Skeletal muscle satellite cell (primary cell): ENCODE measurements around the gene ZNF516.

Source experiments
- H3K27me3 ChIP-seq: 2 replicates; pipeline ENCODE4 v1.7.0; 2013; ENCODE audit warnings: low read length; ENCODE audit not compliant: control insufficient read depth, insufficient read depth
- H3K36me3 ChIP-seq: 2 replicates; pipeline ENCODE4 v1.7.0; 2013; ENCODE audit warnings: mild to moderate bottlenecking, control low read depth, low read length; ENCODE audit not compliant: insufficient read depth
- H3K4me1 ChIP-seq: 2 replicates; pipeline ENCODE4 v1.7.0; 2013; ENCODE audit warnings: low read length; ENCODE audit not compliant: control insufficient read depth, insufficient read depth
- H3K4me2 ChIP-seq: 2 replicates; pipeline ENCODE4 v1.7.0; 2013; ENCODE audit warnings: mild to moderate bottlenecking, low read length
- H3K4me3 ChIP-seq: 2 replicates; pipeline ENCODE4 v1.7.0; 2013; ENCODE audit warnings: low read length
- H3K9ac ChIP-seq: 2 replicates; pipeline ENCODE4 v1.7.0; 2013; ENCODE audit warnings: mild to moderate bottlenecking, low read depth, low read length, moderate library complexity
- H3K9me3 ChIP-seq: replicated peaks from 2 replicates; pipeline ENCODE4 v1.7.0; 2013; ENCODE audit warnings: mild to moderate bottlenecking, control low read depth, low read length

Gene ZNF516

GRCh38 chr18:76395609-76396008, 99.4 kb downstream of the ZNF516 start:
- H3K9me3 ChIP-seq = no peaks in the 10 kb centered on the region
- no peaks in the 10 kb centered on the region for H3K36me3 ChIP-seq
- no peak overlapping the region for H3K4me3 ChIP-seq
- no peaks in the 10 kb centered on the region for H3K27me3 ChIP-seq
- no peaks in the 10 kb centered on the region for H3K4me1 ChIP-seq
- no peak overlapping the region for H3K9ac ChIP-seq
- H3K4me2 ChIP-seq = no peak overlapping the region

DNA sequence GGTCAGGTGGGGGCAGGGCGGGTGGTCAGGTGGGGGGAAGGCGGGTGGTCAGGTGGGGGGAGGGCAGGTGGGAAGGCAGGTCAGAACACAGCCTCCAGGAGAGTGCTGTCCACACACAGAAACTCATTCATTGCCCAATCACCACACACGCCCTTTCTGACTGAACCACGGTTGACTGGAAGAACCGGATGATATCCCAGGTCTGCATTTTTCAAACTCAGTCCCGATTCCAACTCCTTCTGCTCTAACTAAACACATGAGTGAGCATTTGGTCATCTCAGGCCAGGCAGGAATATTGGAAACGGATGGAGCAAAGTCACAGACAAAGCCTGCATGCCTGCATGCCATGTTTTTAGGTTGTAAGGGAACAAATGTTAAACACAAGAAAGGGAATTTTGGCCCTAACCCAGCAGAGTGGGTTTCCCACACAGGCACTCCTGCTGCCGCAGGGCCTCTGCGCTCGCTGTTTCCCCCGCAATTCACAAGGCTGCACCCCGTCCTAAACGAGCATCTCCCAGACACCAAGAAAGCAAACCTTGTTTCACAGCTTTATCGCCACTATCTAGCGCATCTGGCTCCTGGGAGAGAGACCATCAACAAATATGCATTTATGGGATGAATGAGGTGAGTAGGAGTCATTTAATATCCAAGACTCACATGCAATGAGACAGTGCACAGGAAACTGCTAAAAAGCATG, 100.1 kb downstream of the ZNF516 start:
- Histone ChIP-seq H3K27me3 (no peaks in the 10 kb centered on the region), H3K9ac (no peak overlapping the region), H3K4me2 (no peak overlapping the region), H3K9me3 (no peaks in the 10 kb centered on the region), H3K4me1 (no peaks in the 10 kb centered on the region), H3K36me3 (no peaks in the 10 kb centered on the region), H3K4me3 (no peak overlapping the region)

DNA sequence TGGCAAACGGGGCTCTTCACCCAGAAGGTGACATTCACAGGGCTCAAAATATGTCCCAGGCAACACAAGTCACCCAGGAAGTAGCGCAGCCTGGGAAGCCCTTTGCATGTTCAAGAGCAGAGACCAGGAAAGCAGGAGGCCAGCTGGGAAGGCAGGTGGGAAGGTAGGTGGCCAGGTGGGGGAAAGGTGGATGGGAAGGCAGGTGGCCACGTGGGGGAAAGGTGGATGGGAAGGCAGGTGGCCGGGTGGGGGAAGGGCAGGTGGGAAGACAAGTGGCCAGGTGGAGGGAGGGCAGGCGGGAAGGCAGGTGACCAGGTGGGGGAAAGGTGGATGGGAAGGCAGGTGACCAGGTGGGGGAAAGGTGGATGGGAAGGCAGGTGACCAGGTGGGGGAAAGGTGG, 102.7 kb downstream of the ZNF516 start:
- Histone ChIP-seq H3K9ac (no peak overlapping the region), H3K4me3 (no peak overlapping the region), H3K4me1 (peaks cover 7% of the 10 kb centered on the region), H3K27me3 (no peaks in the 10 kb centered on the region), H3K9me3 (no peaks in the 10 kb centered on the region), H3K36me3 (no peaks in the 10 kb centered on the region), H3K4me2 (no peak overlapping the region)

DNA sequence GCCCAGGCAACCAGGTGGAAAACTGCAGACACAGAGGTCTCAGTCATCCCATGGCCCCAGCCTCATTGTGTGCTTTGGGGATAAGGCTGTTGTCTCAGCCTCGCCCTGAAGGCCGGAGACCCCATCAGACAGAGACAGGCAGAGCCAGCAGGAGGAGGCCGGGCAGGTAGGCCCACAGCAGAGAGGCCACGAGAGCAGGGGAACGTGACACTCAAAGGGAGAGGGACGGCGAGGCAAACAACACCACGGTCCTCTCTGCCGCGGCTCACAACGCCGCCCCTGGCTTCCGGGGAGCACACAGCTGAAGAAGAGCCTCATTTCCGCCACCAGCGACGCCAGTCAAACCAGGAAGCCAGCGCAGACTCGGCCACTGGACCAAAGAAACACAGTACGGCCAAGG, 103.3 kb downstream of the ZNF516 start:
- Histone ChIP-seq H3K4me1 (peaks cover 7% of the 10 kb centered on the region), H3K4me3 (no peak overlapping the region), H3K27me3 (no peaks in the 10 kb centered on the region), H3K9me3 (no peaks in the 10 kb centered on the region), H3K4me2 (no peak overlapping the region), H3K9ac (no peak overlapping the region), H3K36me3 (no peaks in the 10 kb centered on the region)

DNA sequence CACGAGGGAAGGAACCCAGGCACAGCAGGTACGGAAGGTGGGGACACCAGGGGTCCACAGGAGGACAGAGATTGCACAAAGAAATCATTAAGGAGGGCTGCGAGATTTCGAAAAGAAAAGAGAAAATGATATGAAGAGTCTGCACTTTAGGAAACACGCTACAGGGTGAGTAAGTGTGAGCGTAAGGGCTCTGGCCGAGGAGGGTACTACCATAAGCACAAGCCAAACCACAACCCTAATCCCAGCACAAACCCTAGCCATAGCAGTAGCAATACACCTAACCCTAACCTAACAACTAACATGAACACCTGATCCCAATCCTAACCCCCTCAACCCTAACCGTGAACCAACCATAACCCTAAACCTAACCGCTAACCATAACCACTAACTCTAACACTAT, 104.0 kb downstream of the ZNF516 start:
- Histone ChIP-seq H3K36me3 (no peaks in the 10 kb centered on the region), H3K4me1 (peaks cover 7% of the 10 kb centered on the region), H3K27me3 (no peaks in the 10 kb centered on the region), H3K9me3 (no peaks in the 10 kb centered on the region), H3K4me3 (no peak overlapping the region), H3K4me2 (no peak overlapping the region), H3K9ac (no peak overlapping the region)

DNA sequence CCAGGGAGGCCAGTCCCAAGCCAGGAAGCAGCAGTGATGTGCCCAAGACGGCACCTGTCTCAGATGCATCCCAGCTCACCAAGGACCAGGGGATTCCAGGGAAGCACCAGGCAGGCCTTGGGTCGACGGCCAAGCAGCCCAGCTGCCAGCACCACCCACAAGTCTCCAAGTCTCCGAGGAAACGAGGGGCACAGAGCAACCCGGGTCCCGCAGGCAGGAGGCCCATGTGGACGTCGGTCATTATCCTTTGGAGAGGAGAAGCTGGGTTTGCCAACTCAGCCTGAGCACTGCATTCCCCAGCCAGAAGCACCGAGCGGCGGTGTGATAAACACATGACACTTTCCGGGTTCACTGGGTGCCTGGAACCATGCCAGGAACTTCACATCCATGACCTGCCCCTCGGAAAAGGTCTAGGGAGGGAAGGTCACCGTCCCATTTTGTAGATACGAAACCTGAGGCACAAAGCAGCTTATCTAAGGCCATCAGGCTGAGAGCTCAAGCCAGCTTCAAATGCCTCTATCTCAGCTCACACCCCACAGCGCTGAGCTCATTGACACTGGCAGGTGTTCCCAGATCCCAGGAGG, 104.5 kb downstream of the ZNF516 start:
- Histone ChIP-seq H3K9ac (no peak overlapping the region), H3K9me3 (no peaks in the 10 kb centered on the region), H3K4me1 (peaks cover 7% of the 10 kb centered on the region), H3K4me3 (no peak overlapping the region), H3K36me3 (no peaks in the 10 kb centered on the region), H3K27me3 (no peaks in the 10 kb centered on the region), H3K4me2 (no peak overlapping the region)

GRCh38 chr18:76389716-76390115, 105.3 kb downstream of the ZNF516 start:
- Histone ChIP-seq H3K9me3 (no peaks in the 10 kb centered on the region), H3K4me3 (no peak overlapping the region), H3K36me3 (no peaks in the 10 kb centered on the region), H3K4me1 (peaks cover 7% of the 10 kb centered on the region), H3K9ac (no peak overlapping the region), H3K27me3 (no peaks in the 10 kb centered on the region), H3K4me2 (no peak overlapping the region)

DNA sequence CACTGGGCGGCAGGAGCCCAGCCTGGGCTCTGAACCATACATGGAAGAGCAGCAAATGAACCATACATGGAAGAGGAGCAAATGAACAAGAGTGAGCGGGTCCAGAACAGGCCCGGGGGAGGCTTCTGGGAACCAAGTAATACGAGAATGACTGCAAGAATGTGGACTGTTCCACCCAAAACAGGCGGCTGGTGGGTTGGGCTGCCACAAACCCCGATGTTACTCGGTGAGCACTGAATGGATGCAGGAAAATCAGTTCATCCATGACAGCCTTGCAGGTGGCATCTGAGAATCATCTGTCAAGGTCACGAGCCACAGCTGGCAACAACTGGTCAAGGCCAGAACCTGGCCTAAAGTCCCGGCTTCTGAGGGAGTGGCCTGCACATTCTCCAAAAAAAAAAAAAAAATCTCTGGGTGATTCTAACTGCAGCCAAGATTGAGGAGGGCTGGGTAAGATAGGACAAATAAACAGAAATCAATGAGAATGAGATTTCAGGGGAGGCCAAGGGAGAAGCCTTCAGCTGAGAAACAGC, 106.1 kb downstream of the ZNF516 start:
- Histone ChIP-seq H3K9me3 (no peaks in the 10 kb centered on the region), H3K27me3 (no peaks in the 10 kb centered on the region), H3K4me2 (no peak overlapping the region), H3K4me3 (no peak overlapping the region), H3K4me1 (peaks cover 7% of the 10 kb centered on the region), H3K36me3 (no peaks in the 10 kb centered on the region), H3K9ac (no peak overlapping the region)

DNA sequence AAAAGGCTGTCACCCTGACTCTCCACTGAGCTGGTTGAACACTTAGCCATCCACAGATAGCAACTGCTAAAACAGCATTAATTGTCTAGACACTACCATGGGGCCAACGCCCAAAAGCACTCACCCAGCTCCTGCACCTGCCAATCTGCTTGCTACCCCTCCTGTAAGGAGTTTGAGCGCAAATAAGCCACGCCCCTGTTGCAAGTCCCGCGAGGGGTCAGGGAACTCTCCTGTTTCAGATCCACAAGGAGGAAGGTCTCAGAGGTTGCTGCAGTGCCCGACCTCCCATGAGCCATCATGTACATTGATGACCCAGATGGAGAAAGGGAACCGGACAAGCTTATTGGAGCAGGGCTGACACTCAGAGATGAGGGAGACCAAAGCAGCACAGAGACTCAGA, 106.8 kb downstream of the ZNF516 start:
- Histone ChIP-seq H3K4me2 (no peak overlapping the region), H3K9me3 (no peaks in the 10 kb centered on the region), H3K4me1 (peaks cover 7% of the 10 kb centered on the region), H3K36me3 (no peaks in the 10 kb centered on the region), H3K4me3 (no peak overlapping the region), H3K9ac (no peak overlapping the region), H3K27me3 (no peaks in the 10 kb centered on the region)

GRCh38 chr18:76387608-76388007, 107.4 kb downstream of the ZNF516 start:
- Histone ChIP-seq H3K4me2 (no peak overlapping the region), H3K27me3 (no peaks in the 10 kb centered on the region), H3K36me3 (no peaks in the 10 kb centered on the region), H3K9ac (no peak overlapping the region), H3K9me3 (no peaks in the 10 kb centered on the region), H3K4me1 (peaks cover 7% of the 10 kb centered on the region), H3K4me3 (no peak overlapping the region)

DNA sequence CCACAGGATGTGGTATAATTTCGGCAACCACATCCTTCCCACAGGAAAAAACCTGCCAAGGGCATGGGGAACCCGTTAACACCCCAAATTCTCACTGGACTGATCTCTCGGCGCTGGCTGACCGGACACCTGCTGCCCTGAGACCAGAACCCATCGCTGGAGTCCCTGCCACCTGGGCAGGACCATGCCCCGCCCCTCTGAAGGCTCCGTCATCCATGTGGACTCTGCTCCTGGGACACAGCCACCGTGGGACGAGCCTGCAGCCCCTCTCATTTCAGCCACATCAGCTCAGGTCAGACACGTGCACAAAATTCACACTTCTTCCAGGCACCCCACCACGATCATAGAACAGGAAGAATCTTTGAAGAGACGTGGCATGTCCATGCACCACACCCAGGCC, 108.2 kb downstream of the ZNF516 start:
- Histone ChIP-seq H3K36me3 (no peaks in the 10 kb centered on the region), H3K4me3 (no peak overlapping the region), H3K27me3 (no peaks in the 10 kb centered on the region), H3K9me3 (no peaks in the 10 kb centered on the region), H3K9ac (no peak overlapping the region), H3K4me1 (peaks cover 7% of the 10 kb centered on the region), H3K4me2 (no peak overlapping the region)

GRCh38 chr18:76386071-76386470, 109.0 kb downstream of the ZNF516 start:
- H3K9me3 ChIP-seq = no peaks in the 10 kb centered on the region
- H3K36me3 ChIP-seq = no peaks in the 10 kb centered on the region
- no peaks in the 10 kb centered on the region for H3K27me3 ChIP-seq
- no peak overlapping the region for H3K4me2 ChIP-seq
- H3K4me1 ChIP-seq = peaks cover 7% of the 10 kb centered on the region
- no peak overlapping the region for H3K9ac ChIP-seq
- no peak overlapping the region for H3K4me3 ChIP-seq
